T-helper 9 cell (primary cell): Measurements from ENCODE around the gene SLC22A1.
"Not testable (repeated sequence)": the region's sequence is repeated elsewhere in the genome, so short reads cannot be mapped to it uniquely, and the experiment has no call there.

ENCODE experiments used
- DNase-seq: peaks from one replicate; pipeline ENCODE4 v3.0.0-alpha.2; 2020

SLC22A1 gene

DNA sequence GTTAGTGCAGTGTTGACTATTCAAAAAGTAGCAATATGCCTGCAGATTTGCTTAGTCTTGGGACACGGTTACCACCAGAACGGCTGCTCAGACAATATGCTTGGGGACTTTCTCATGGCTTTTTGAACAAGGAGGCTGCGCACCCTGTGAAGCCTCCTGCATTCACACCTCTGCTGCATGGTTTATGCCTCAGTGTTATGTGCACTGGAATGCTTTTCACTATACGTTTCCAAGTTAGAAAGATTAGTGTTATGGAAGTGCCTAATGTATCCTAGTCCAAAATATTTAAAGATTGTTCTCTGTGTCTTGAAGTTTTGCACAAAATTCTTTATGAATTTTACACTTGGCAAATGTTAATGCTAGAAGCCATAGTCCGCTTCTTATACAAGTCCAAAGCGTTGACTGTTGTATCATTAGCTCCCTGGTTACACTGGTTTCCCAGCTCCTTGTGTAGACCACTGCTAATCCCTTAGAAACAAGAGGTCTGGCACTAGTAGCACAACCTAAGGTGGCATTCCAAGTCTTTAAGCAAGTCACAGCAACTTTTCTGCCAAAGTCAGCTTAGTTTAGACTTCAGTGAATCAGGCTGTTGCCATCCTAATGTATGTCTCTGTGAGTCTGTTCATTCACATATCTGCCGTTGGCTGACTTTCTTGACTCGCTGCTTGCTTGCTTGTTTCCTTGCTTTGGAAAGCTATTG lies 26.3 kb upstream of the SLC22A1 start:
- DNase-seq, result no peak

DNA sequence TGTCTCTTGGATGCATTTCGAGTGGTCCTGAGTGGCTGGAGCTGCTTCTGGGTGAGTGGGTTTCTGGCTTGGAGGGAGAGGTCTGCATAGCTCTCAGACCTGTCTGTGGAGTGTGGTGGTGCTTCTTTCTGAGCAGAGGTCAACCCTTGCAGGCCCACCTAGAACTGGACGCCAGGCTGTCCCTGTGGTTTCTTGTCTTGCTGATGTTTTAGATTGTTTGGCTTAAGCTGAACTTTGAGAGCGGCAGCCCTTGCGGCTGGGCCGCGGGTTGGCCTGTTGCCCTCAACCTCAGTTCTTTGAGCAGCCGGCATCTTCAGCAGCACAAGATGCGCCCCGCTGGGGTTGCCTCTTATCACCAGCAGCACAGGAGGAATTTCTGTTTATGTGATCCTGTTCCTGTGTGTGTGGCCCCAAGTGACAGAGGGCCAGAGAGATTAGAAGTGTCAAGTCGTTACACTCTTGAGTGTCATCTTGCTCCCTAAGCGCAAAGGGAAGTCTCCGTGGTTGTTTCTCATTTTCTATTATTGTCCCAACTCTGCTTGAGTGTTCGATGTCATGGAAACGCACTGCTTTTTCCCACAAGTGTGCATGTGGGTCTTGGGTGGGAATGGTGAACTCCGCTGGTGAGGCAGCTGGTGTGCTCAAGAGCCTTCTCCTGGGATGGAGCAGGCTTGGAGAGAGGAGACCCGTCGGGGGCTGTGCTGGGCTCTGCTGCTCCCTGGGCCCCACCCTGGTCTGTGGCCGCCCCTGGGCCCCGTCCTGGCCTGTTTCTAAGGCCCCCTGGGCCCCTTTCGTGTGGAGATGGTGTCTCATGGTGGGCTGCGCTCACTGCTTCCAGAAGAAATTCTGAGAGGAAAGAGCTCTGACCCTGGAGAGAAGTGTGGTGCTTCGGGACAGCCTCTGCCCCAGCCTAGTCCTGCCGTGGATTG lies 20.1 kb upstream of the SLC22A1 start:
- DNase-seq, result no peak

DNA sequence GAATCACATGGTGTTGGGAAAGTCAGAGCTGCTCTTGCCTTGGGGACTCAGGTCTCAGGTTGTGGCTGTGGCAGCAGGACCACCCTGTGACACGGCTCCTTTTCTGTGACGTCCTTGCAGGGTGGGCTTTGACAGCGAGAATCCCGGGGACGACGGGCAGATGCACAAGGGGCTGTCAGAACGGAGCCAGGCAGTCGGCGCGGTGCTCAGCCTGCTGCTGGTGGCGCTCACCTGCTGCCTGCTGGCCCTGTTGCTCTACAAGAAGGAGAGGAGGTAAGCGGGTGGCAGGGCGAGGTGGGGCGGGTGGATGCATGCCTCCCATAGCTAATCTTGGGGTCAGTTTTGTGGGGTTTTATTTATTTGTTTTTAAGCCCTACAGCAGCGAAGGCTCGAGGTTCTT lies 19.2 kb upstream of the SLC22A1 start:
- DNase-seq, result no peak

- DNase-seq, result no peak
Measured at GRCh38 chr6:160102956-160103824, 18.4 kb upstream of the SLC22A1 start.

- no peak for DNase-seq
Measured at GRCh38 chr6:160103825-160104100, 17.9 kb upstream of the SLC22A1 start.

DNA sequence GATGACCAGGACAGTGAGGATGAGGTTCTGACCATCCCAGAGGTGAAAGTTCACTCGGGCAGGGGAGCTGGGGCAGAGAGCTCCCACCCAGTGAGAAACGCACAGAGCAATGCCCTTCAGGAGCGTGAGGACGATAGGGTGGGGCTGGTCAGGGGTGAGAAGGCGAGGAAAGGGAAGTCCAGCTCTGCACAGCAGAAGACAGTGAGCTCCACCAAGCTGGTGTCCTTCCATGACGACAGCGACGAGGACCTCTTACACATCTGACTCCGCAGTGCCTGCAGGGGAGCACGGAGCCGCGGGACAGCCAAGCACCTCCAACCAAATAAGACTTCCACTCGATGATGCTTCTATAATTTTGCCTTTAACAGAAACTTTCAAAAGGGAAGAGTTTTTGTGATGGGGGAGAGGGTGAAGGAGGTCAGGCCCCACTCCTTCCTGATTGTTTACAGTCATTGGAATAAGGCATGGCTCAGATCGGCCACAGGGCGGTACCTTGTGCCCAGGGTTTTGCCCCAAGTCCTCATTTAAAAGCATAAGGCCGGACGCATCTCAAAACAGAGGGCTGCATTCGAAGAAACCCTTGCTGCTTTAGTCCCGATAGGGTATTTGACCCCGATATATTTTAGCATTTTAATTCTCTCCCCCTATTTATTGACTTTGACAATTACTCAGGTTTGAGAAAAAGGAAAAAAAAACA lies 16.6 kb upstream of the SLC22A1 start:
- DNase-seq, result no peak

DNA sequence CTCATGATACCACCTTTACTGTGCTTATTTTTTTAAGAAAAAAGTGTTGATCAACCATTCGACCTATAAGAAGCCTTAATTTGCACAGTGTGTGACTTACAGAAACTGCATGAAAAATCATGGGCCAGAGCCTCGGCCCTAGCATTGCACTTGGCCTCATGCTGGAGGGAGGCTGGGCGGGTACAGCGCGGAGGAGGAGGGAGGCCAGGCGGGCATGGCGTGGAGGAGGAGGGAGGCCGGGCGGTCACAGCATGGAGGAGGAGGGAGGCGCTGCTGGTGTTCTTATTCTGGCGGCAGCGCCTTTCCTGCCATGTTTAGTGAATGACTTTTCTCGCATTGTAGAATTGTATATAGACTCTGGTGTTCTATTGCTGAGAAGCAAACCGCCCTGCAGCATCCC lies 15.6 kb upstream of the SLC22A1 start:
- DNase-seq, result no peak

DNA sequence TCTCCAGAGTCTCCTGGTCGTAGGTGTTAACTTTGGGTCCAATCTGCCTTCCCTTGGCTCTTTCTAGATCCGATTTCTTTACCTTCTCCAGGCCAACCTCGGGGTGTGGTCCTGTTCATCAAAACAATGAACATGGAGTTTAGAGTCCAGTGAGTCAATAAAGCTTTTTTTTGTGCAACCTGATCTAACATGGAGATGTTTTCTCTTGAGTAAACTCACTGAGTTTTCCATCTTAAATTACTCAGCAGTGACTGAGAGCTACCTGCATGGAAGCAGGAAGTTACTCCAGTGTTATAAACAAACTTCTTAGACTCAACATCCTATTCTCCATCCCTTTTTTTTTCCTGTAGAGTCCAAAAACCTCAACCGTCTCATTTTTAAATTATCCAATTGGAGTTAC lies 14.9 kb upstream of the SLC22A1 start:
- no peak for DNase-seq

DNA sequence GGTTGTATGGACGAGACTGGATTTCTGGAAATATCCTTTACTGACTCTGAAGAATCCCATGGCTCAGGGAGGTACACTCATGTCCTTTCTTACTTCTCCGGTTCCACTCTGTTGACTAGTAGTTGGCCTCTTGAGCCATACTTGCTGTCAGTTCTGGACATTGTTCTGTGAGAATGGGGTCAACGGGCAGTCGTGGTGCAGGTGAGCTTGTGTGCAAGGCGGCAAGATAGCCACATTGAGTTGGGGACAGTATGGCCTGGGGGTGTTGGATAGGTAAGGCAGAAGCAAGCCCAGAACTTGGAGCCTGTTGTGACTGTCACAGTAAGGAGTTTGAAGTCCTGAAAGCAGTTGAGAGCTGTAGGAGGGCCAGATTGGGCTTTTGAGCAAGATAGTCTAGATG lies 13.5 kb upstream of the SLC22A1 start:
- DNase-seq, result no peak

DNA sequence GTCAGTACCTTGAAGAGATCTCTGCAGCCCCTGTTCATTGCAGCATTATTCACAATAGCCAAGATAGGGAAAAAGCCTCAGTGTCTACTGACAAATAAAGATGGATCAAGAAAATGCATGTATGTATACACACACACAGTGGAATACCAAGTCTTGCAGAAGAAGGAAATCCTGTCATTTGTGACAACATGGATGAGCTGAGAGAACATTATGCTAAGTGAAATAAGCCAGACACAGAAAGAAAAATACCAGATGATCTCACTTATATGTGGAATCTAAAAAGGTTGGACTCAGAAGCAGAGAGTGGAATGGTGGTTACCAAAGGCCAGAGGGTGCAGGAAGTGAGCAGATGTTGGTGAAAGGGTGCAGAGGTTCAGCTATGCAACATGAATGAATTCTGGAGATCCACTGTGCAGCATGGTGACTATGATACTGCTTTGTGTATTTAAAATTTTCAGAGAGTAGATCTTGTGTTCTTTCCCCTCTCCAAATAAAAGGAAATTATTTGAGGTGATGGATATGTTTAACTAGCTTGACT lies 11.0 kb upstream of the SLC22A1 start:
- DNase-seq, result no peak

- no peak for DNase-seq
Measured at GRCh38 chr6:160111806-160112205, 9.8 kb upstream of the SLC22A1 start.

DNA sequence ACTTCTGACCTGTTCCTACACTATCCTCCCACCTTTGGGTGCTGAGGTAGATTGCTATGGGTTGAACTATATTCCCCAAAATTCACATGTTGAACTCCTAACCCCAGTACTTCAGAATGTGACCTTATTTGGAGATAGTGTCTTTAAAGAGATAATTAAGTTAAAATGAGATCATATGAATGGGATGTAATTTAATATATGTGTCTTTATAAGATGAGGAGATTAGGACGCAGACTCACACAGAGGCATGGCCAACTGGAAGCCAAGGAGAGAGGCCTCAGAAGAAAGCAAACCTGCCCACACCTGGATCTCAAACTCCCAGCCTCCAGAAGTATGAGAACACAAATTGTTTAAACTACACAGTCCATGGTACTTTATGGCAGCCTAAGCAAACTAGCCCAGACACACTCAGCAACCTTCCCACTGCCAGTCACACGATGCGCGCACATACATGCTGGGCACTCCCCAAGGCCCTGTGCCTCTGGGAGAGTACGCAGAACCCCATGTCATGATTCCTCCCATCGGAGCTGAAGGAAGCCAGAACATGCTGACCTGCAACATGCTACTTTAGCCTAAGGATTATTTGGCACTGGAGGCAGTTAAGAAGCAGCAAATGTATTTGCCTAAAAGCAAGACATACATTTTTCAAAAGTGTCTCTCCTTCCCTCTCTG lies 8.9 kb upstream of the SLC22A1 start:
- DNase-seq, result no peak

GRCh38 chr6:160114536-160114935 lies 7.1 kb upstream of the SLC22A1 start:
- DNase-seq, result not testable (repeated sequence)

DNA sequence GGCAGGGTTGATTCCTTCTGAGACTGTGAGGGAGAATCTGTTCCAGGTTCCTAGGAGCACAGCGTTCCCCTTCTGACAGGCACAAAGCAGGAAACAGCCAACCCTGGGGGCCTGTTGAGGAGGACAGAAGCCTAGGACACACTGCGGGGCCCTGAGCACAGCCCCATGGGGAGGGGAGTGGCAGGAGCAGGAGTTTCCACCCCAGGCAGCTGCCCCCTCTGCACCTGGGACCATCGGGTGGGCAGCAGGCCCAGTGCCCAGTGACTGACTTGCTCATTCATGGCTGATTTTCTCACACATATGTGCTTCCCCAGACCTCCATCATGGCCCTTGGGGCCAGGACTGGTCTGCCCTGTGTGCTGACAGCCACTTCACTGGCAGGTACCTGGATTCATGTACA lies 6.2 kb upstream of the SLC22A1 start:
- no peak for DNase-seq

DNA sequence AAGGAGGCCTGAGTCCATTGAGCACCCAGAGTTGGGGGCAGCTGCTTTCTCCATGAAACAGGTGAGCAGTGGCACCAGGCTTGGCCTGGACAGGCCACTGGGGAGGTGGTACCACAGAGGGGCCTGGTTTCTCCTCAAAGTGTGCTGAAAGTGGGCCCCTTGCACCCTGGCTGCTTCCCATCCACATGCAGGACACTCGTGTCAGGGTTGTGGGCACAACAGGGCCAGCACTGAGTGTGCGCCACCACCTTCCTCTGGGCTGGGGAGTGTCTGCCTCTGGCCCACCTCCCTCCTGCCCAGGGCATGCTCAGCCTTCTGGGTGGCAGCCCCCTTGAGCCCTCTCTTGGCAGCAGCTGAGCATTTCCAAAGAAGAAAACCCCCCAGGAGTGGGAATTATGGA lies 5.2 kb upstream of the SLC22A1 start:
- no peak for DNase-seq

GRCh38 chr6:160117137-160117536 lies 4.5 kb upstream of the SLC22A1 start:
- DNase-seq, result no peak

DNA sequence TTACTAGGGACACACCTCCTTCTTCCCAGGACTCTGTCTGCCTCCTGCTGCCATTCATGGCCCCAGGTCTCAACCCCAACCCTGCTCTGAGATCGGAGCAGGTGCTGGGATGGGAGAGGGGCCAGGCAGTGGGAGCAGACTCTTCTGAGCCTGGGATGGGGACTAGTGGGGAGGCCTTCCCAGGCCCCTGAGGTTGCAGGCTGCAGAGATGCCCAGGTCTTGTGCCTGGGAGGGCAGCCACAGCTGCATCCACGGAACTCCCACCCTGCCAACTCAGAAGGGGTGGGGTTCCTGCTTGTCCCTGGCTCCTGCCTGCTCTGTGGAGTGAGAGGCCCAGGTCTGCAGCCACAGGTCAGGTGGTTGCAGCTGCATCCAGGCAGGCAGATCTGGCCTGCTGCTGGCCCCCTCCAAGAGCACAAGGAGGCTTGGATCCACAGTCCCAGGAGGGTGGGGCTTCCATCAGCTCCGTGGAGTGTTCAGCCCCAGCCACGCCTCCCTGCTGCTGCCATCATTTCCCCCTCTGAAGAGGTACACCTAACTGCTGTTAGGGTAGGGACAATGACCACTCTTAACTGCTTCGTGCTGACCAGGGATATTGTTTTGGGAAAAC lies 2.9 kb upstream of the SLC22A1 start:
- DNase-seq, result no peak

DNA sequence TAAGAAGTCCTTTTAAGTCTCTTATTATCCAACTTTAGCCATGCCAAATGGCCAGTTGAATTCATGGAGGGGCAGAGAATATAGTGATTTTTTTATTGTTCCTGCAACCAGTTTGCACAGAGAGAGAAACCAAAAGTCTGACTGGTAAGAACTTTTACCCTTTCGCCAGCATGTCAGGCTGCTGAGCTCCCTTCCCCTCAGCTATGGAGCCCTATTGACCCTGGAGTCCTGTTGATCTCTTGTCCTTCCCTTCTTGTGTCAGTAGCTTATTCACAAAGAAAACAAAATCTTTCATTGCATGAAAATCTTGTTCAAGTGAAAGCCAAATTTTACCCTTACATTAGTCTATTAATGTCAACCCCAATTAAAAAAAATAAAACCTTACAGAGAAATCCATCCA lies 1.5 kb upstream of the SLC22A1 start:
- DNase-seq, result no peak

DNA sequence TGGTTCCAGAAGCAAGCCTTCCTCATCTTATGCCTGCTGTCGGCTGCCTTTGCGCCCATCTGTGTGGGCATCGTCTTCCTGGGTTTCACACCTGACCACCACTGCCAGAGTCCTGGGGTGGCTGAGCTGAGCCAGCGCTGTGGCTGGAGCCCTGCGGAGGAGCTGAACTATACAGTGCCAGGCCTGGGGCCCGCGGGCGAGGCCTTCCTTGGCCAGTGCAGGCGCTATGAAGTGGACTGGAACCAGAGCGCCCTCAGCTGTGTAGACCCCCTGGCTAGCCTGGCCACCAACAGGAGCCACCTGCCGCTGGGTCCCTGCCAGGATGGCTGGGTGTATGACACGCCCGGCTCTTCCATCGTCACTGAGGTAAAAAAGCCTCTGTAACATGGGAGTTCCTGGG lies 366 bp downstream of the SLC22A1 start:
- no peak for DNase-seq

GRCh38 chr6:160122744-160123143 lies 1.1 kb downstream of the SLC22A1 start:
- no peak for DNase-seq

- no peak for DNase-seq
Measured at GRCh38 chr6:160124007-160124406, 2.4 kb downstream of the SLC22A1 start.

DNA sequence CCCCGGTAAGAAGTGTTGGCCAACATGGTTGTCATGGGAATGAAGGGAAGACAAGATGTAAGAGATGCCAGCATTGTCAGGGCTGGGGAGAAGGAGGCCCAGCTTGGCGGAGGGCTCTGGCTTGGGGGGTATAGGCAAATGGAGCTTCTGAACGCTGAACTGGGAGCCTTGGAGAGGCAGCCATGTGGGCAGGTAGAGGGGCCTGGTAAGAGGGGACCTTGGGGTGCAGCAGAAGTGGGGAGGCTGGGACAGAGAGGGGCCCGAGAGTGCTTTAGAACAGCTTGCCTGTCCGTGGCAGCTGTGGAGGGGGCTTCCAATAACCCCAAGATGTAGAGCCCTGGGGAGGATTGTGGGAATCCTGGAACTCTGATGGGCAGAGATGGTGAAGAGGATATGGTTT lies 3.0 kb downstream of the SLC22A1 start:
- DNase-seq, result no peak
